ENCODE data around the gene IPCEF1.
"Not testable (repeated sequence)": the region's sequence is repeated elsewhere in the genome, so short reads cannot be mapped to it uniquely, and the experiment has no call there.

Gene IPCEF1

DNA sequence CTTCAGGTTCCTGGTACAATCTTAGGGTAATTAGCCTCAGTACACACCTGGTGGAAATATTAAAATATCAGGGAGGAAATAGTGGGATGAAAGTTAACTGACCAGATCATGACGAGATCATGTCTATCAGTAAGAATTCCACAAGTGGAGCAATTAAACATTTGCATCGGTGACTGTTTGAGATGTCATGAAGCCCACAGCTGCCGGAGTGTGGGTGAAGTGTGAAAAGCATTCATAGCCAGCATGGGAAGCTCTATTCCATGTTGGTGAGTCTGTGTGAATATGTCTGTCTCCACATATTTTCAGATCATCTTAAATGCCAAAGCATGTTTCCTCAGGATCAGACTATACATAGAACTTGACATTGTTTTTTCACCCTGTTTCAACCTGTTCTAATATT, 142.8 kb downstream of the IPCEF1 start:
- no peak for DNase-seq

DNA sequence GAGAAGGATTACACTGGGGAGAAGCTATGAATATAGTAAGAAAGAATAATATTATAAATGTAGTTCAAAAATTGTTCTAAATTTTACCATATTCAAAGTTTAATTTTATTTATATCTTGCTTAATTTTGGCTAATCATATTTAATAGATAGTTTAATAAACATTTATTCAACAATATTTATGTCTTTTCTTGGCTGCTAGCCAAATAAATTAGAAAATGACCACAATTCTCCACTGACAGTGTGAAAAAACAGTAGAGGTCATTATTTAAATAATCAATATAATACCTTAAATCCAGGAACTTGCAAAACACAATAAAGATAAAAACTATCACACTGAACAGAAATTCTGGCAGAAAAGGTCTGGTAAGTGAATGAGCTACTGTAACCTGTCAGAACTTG, 145.9 kb downstream of the IPCEF1 start:
- DNase-seq = no peak

DNA sequence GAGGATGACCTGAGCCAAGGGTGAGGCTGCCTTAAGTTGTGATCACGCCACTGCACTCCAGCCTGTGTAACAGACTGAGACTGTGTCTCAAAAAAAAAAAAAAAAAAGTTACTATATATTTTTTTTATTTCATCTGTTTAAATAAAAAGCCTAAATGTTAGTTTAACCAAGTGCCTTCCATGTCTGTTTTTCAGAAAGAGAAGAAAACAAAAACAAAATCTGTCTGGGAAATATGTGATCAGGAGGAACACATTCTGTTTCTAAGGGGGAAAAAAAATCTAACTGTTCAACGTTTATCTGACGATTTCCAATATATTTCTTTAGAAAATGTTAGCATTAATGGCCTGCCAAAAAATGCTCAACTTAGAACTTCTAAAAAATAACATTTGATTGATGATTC, 147.0 kb downstream of the IPCEF1 start:
- no peak for DNase-seq

DNA sequence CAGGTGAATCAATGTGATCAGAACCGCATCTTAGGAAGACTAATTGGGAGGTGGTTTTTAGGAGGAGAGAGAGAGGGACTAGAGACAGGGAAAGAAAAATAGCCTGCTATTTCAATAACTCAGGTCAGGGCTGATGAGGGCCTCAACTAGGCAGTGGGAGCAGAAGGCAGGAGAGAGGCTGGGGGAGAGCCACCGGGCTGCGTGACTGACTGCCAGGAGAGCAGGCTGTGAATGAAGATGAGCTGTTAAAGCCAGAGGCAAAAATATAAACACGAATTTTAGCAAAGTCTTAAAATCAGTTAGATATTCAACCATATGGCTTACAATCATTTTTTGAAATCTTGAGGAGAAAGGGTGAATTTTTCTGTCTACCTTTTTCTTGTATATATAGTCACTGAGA, 149.6 kb downstream of the IPCEF1 start:
- DNase-seq = no peak

DNA sequence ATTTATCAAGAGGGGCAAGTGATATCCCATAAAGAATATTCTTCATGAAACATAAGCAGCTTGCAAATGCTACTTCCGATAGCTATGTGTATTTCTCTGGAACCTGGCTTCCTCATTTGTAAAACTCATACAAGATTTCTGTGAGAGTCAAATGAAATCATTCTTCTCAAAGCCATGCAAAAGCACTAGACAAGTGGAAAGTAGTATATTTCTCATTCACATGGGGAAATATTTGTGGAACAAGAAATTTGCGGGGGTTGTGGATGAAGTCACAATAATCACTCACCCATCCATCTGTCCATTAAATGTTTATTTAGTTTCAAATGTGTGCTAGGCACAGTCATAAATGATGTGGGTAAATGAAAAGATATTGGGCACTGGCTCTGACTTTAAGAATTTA, 150.5 kb downstream of the IPCEF1 start:
- no peak for DNase-seq

DNA sequence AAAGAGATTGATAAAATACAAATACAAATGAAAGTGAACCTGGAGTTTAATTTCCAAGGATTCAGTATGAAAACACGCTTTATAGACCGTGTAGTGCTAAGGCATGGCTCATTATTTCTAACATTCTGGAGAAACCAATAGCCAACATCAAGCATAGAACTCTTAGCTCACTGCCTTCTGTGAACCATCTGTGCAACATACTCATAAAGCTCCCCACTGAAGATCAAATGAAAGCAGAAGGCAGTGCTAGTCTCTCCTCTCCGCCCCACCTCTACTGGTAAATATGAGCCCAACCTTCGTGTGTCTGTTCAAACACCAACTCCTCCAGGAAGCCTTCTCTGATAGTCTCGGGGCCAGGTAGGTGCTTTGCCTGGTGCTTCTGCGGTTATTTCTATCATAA, 153.6 kb downstream of the IPCEF1 start:
- no peak for DNase-seq

DNA sequence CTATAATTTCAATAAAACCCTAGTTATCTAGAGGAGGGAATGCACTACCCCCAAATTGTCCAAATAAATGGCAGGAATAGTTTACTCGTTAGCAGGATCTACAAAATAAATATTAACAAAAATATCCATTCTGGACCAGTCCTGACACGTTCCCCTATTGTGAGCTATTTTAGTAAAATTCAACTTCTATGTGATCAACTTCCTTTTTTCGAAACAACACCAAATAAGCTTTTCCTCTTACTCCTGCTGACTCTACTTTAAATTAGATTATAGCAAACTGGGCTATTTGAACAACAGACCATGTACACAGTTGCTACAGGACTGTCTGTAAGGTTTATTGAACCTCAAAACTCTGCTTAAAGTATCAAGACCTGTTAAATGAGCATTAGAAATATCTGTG, 154.3 kb downstream of the IPCEF1 start:
- no peak for DNase-seq

DNA sequence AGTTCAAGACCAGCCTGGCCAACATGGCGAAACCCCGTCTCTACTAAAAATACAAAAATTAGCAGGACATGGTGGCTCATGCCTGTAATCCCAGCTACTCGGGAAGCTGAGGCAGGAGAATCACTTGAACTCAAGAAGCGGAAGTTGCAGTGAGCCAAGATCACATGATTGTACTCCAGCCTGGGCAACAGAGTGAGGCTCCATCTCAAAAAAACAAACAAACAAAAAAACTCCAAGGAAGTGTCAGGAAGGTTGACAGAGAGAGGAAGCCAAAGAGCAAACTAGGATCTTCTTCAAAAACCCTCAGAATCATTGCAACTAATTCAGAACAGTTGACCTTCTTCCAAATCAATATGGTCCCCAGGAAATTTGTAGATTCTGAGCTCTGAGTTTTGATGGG, 154.9 kb downstream of the IPCEF1 start:
- DNase-seq = not testable (repeated sequence)

DNA sequence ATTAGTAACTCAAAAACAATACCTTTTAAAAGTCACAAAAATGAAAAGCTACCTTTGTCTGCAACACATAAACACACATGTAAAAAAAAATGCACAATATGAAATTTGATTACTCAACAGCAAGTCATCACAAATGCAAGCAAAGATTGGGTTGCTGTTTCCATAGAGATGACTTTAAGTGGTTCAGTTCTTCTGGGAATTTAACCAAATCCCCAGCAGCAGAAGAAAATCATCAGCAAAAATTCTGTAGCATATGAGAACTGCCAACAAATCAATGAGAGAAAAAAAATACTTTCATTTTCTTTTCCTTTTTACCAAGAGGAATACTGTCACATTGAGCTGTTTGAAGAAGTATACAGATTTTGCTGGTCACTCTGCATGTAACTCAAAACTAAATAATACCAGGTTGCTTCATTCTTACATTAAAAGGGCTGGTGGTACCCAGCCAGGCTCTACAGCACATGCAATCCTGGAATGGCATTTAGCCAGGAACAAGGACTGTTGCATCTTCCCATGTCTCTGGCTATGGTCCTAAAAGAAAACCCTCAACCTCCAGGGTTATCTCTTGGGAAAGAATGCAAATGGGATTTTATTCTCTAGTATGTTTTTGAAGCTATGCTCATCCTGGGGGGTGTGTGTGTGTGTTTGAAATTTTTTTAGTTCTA, 159.3 kb downstream of the IPCEF1 start:
- DNase-seq = no peak

DNA sequence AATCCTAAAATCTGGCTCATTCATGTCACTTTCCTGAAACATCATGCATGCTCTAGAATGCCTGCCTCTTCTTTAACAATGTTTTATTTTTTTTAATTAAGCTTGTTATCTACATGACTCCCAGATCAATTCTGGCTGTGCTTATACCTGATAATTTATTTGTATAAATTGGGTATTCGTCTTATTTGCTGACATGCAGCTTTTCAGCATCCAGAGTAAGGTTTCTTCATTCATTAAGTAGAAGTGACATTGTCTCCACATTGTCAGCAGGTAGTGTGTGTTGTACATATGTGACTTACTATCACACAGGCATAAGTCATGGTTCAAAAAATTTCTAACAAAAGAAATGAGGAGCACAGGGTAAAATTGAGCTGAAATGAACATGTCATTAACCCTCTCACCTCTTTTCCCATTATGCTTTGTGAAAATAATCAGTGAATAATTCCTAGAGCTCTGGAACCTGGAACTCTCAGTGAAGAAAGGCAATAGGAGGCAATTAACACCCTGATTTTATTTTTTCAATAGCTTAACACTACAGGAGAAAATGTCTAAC, 160.2 kb downstream of the IPCEF1 start:
- DNase-seq = no peak

DNA sequence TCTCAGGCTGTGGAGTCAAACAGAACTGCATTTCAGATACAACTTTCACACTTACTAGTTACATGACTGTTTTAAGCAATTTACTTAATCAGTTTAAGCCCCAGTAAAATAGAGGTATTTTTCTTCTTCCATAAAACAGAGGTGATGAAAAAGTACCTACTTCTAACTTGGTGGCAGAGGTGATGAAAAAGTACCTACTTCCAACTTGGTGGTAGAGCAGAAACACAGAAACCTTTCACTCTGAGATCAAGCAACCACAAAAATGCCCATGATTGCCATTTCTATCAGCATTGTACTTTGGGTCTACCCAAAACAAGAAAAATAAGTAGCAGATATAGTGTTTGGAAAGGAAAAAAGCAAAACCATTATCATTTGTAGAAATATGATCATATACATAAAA, 168.9 kb downstream of the IPCEF1 start:
- DNase-seq = no peak

DNA sequence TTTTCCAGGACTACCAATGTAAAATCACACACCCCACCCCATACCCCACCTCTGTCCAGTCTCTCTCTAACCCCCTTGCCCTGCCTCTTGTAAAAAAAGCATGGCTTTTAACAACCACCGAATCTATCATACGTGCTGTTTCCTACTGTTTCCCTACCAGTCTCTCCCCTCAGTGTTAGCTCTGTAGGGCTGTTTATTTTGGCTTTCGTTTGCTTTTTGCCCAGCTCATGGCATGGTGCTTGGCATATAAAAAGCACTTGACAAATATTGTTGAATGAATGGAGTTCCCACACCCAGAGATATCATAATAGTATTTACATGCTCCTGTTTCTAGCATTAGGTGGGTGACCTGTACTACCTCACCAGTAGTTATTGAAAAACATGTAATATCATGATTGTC, 169.4 kb downstream of the IPCEF1 start:
- DNase-seq = no peak

DNA sequence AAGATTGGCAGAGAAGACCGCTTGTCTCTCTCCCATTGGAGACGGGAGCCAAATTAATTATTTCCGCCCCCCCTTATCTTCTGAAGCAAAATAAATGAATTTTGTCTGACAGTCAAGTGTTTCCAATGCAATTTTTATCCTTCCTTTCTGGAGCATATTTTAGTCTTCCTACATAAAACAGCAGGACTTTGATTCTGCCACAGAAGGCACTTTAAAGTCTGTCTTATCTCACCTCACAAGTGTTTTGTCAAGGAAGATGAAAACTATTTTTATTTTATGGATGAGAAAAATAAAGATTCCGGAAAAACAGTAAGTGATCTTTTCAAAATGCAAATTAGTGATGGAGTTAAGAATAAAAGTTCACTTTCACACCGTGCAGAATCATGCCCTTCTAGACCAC, 177.2 kb downstream of the IPCEF1 start:
- no peak for DNase-seq

DNA sequence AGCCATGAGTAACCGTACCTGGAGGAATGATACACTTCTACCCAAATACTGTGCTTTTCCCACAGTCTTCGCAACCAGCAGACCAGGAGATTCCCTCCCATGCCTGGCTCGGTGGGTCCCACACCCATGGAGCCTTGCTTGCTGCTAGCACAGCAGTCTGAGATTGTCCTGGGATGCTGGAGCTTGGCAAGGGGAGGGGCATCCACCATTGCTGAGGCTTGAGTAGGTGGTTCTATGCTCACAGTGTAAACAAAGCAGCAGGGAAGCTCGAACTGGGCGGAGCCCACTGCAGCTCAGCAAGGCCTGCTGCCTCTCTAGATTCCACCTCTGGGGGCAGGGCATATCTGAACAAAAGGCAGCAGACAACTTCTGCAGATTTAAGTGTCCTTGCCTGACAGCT, 184.2 kb downstream of the IPCEF1 start:
- not testable (repeated sequence) for DNase-seq

DNA sequence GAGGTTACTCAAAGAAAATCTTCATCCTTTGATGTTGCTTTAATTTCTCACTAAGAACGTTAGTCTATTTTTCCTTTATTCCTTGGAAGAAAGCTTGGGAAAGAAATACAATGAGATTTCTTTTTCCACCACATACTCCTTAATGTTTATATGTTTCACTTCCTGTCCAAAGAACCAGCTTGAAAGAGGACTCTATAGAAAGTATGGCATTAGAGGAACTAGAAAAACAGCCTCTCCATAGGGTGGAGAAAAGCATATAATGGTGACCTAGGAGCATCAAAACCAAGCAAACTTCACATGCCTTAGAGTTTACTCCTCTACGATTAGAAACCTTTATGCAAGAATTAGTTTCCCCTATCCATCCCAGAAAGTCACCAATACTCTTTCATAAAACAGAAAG, 186.5 kb downstream of the IPCEF1 start:
- no peak for DNase-seq

DNA sequence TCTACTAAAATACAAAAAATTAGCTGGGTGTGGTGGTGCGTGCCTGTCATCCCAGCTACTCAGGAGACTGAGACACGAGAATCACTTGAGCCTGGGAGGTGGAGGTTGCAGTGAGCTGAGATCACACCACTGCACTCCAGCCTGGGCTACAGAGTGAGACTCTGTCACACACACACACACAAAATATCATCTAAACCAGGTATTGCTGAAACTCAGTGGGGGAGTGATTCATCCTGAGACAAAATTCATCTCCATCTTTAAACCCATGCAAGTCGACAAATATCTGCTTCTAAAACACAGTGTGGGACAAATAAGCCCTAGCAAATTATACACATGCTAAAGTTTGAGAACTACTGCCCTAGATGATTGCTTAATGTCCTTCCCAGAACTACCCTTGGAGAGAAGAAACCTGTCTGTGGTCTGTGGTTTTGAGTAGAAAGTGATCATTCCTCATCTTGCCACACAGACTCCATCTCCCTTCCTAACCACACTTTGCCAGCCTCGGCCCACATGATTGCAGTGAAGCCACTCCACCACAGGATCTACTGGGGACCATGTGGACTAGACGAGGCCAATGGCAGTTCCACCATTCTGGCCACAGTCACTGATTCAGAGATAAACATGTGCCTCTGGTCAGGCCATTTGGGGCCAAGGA, 187.3 kb downstream of the IPCEF1 start:
- DNase-seq = peak; percentile 56

DNA sequence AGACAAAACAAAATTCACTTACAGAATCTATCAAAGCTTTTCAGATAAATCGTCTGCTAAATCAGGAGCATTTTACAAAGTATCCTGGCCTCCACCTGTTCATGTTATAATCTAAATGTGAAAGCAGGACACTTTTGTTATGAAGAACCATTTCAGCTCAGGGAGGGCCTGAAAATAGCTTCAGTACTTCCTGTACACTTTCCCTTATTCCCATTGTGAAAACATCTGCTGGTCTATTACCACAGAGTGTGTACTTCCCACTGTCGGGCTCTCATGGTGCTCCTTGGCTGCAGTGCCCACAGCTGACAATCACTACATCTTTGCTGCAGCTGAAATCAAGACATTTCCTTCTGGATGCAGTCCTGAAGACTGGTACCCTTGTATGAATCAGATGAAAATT, 189.5 kb downstream of the IPCEF1 start:
- no peak for DNase-seq

DNA sequence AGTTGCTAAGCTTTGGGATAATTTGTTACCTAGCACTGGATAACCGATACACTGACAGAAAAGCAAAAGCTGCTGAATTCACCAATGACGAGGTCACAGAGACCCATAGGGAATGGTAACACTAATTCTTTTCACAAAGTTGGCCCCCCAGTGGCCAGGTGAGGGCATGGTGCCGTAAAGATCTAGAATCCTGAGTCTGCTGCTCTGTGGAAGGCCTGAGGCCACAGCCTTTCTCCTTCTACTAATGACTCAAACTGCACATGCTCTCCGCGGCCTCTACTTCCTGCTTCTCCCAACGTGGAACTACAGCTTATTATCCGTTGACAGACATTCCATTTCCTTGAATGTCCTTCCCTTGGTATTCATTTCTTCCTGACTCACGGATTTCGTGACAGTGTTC, 190.5 kb downstream of the IPCEF1 start:
- no peak for DNase-seq

DNA sequence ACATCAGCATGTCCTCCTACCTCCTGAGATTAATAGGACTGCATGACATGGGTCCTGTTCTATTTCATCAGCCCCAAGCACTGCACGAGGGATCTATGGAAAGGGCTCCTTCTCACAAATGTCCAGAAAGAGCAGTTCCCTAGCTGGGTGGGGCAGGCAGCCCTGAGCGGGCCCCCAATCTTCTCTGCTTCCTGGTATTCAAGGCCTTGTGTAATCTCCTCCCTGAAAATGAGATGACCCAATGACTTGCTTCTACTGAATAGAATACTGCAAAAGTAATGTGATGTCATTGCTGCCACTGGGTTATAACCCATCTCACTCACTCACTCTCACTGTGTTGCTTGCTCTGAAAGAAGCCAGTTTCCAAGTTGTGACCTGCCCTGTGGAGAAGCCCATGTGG, 191.1 kb downstream of the IPCEF1 start:
- no peak for DNase-seq

DNA sequence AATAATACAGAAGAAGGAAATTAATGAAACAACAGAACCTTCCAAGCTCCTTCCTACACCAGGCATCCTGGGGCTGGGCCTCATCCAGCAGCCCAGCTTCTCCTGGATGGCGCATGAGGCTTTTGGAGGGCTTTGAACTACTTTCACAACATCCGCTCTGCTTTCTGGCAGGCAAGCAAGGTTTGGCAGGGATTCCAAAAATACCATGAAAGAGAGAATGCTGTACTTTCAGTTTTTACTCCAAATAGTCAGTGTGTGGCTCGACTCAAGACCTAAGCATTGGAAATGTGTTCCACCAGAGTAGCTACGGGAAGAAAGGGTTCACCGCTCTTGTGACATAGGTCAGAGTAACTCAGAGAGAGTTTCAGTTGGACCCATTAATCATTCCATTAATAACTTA, 192.2 kb downstream of the IPCEF1 start:
- DNase-seq = no peak

DNA sequence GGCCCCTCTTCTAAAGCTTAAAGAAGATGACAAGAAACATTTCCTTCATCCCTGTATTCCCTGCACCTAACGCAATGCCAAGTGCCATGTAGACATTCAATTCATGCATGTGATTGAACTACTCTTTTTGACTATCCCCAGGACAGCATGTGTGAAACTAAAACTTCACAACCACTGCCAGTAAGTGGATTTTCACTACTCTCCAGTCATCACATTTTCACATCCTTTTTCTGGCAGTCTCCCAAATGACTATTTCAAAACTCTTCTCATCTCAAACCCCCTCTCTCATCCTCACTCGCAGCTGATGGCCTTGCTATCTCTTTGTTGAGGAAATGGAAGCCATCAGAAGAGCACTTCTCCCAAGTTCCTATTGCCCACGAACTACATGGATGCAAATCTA, 194.9 kb downstream of the IPCEF1 start:
- peak; percentile 27 for DNase-seq

DNA sequence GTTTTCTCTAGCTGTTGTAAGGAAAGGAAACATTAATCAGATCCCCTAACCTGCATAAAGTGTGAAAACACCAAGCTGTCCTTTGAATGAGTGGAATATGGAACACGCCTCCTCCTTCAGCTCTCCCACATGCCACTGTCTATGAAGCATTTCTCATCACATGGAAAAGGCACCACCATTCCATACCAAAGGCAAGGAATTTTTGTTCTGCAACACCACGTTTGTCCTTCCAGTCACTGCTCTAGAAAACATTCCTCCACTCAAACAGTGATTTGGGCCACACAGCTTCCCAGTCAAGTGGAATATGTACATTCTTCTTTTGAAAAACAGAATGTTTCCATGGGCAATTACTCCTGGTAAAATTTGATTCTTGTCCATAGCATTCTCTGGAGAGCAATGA, 197.5 kb downstream of the IPCEF1 start:
- DNase-seq = no peak

DNA sequence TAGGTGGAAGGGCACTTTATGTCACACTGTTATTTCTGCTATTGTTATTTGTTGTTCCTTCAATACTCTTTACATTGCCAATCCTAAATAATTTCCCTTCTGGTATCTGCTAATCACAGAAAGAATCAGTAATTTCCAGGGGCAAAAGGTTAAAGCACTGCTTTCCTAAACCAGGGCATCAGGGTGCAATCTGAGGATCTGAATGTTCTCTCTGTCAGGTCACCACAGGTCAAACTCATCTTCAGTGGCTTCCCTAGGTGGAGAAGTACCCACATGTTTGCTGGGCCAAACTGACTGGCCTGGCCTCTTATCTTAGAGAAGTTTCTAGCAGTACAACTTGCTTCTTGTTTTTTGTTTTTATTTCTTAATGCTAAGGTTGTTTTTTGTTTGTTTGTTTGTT, 198.9 kb downstream of the IPCEF1 start:
- no peak for DNase-seq

DNA sequence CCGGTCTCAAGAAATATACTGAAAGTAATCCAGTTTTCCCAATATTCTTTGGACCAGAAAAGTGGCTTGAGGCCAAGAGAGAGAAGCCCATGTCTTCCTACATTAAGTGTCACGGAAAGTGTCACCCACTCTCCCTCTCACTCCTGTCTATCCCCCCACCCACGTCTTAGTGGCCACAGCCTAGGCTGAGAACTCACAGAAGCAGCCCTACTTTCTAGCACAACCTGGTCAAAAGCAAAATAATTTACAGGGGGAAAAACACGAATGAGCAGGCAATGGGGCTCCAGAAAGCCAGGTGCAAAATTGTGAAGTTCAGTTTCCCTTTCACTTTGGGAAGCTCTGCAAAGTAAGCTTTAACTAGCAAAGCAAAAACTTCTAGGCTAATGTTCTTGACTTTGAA, 199.5 kb downstream of the IPCEF1 start:
- DNase-seq = peak; percentile 11

All from activated CD4-positive, alpha-beta T cell treated with anti-CD3 and anti-CD28 coated beads, Interleukin-2, Interleukin-6, amounts not matched to agents 100 ng/mL and 50 ng/mL, durations not matched to agents 16 hours and 8 hours (primary cell).